Measurements from ENCODE around the gene SECISBP2L. TPM values are rescaled to one million over a fixed set of nuclear protein-coding genes. Genes with fewer than 3 reads are reported as not detected.
A peak's percentile ranks its signal among the peaks of the same experiment; 100 is the strongest.

Gene SECISBP2L
- total RNA-seq, 1 donor from 2014 or later: 39.3 TPM

DNA sequence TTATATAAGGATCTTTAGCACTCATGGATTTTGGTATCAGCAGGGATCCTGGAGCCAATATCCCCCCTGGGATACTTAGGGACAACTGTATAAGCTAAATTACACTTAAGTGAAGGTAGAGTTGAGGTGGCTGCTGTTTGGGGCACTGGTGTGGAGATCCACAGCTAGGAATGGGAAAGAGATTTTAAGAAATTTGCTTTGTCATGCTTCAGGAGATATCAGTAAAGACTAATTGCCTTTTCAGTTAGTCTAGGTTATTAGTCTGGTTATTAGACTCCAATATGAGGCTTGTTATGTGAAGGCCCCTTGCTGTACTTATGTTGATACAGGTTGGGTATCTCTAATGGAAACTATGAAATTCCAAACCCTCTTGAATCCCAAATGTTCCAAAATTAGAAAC is 1.2 kb upstream of the SECISBP2L start:
- peaks cover 42% of the 10 kb centered on the region for H3K4me1 ChIP-seq
- H3K9me3 ChIP-seq (replicated peaks): no peaks in the 10 kb centered on the region
- TF ChIP-seq, protein P1, sequence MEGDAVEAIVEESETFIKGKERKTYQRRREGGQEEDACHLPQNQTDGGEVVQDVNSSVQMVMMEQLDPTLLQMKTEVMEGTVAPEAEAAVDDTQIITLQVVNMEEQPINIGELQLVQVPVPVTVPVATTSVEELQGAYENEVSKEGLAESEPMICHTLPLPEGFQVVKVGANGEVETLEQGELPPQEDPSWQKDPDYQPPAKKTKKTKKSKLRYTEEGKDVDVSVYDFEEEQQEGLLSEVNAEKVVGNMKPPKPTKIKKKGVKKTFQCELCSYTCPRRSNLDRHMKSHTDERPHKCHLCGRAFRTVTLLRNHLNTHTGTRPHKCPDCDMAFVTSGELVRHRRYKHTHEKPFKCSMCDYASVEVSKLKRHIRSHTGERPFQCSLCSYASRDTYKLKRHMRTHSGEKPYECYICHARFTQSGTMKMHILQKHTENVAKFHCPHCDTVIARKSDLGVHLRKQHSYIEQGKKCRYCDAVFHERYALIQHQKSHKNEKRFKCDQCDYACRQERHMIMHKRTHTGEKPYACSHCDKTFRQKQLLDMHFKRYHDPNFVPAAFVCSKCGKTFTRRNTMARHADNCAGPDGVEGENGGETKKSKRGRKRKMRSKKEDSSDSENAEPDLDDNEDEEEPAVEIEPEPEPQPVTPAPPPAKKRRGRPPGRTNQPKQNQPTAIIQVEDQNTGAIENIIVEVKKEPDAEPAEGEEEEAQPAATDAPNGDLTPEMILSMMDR (IDR thresholded peaks at IDR 0.05; ENCODE audit: borderline replicate concordance): no peak
- no peak overlapping the region for H3K27ac ChIP-seq (replicated peaks)
- H3K27me3 ChIP-seq (ENCODE audit: low read depth): no peaks in the 10 kb centered on the region
- intact Hi-C loops (cut with micrococcal nuclease): loop anchor here (10.0 kb wide), 1 partner anchor 87 kb away; no protein-coding TSS in a partner anchor
- no peak overlapping the region for H3K4me3 ChIP-seq
- no peaks in the 10 kb centered on the region for H3K36me3 ChIP-seq
- DNase-seq: no peak

DNA sequence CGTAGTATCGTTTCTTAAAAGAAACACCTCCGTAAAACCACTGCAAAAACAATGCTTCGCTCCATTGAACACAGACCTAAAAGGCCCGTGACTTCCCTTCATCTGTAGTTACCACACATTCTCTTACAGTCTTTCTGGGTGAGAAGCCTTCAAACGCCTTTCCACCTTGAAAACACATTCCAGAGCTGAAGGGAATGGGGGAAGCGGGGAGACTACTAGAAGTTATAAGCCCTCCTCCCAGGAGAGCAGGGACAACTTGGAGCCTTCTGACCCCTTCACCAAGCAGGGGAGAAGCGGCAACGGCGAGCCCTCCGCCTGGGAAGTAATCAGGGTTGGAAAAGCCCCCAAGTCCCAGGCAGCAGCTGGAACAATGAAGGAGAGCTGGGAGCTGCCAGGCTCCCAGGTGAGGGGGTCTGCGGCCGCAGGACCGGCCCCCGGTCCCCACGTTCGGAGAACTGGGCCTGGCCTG is 461 bp downstream of the SECISBP2L start:
- H3K36me3 ChIP-seq: no peaks in the 10 kb centered on the region
- H3K27me3 ChIP-seq (ENCODE audit: low read depth): no peaks in the 10 kb centered on the region
- no peak for DNase-seq
- intact Hi-C loops (cut with micrococcal nuclease): loop anchor here (10.0 kb wide), 1 partner anchor 89 kb away; no protein-coding TSS in a partner anchor
- H3K4me1 ChIP-seq: peaks cover 56% of the 10 kb centered on the region
- H3K9me3 ChIP-seq (replicated peaks): no peaks in the 10 kb centered on the region
- peak overlapping the region; percentile 93 for H3K27ac ChIP-seq (replicated peaks)
- TF ChIP-seq, protein P1 (IDR thresholded peaks at IDR 0.05; ENCODE audit: borderline replicate concordance): no peak
- peak overlapping the region; percentile 92 for H3K4me3 ChIP-seq

DNA sequence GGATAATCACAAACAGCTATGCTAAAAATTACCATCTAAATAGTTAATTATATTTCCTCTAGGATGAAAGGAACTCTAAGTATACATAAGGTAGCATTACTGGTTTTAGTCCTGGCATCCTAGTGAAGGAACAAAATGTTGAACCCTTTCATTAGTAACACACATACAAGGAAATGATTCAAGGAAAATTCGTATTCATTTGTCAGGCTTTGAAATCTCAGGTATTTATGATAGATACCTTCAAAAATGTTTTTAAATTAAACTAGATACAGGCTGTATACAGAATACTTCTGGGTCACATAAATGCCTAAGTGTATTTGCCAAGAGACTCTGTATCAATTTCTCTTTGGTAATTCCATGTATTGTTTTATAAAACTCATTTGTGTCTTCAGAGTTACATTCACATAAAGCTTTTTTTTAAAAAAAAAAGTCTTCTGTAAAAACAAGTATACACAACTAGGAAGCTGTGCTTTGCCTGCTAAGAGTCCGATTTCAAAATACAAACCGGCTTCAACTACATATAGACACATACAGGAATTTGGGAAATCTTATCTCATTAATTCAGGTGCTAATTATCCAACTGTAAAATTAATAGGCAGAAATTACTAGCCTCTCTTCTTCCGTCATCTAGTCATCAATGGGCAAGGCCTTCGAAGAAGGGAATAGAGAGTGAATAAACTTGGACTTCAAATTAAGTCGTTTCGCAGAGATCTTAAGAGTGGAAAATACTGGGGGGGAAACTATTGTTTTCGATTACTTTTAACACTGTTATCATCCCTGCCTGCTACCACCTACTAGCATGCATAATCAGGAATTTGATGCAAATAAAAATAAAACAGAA is 1.3 kb downstream of the SECISBP2L start:
- TF ChIP-seq, protein P1 (IDR thresholded peaks at IDR 0.05; ENCODE audit: borderline replicate concordance): no peak
- intact Hi-C loops (cut with micrococcal nuclease): loop anchor here (10.0 kb wide), 1 partner anchor 90 kb away; no protein-coding TSS in a partner anchor
- Histone ChIP-seq H3K36me3 (no peaks in the 10 kb centered on the region), H3K4me3 (peak overlapping the region; percentile 92), H3K4me1 (peaks cover 59% of the 10 kb centered on the region), H3K9me3 (replicated peaks) (no peaks in the 10 kb centered on the region), H3K27me3 (ENCODE audit: low read depth) (no peaks in the 10 kb centered on the region), H3K27ac (replicated peaks) (peak overlapping the region; percentile 93)
- DNase-seq: no peak

DNA sequence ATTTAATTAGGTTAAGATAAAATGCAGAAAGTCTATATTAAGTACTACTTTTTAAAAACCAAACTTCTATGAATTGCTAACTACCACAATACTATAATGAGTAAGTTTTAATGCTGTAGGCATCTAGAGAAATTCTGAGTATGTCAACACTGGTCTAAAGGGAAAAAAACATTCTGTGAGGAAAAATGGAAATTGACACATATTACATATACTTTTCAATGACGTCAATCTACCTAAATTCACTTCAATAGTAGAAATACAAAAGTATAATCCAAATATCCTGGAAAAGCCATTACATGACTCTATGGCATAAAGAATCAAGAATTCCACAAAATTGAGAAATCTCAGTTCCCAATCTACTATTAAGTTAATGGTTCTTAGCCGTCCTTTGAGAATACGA is 2.2 kb downstream of the SECISBP2L start:
- Histone ChIP-seq H3K36me3 (no peaks in the 10 kb centered on the region), H3K27ac (replicated peaks) (no peak overlapping the region), H3K4me1 (peaks cover 65% of the 10 kb centered on the region), H3K27me3 (ENCODE audit: low read depth) (no peaks in the 10 kb centered on the region), H3K4me3 (peak overlapping the region; percentile 92), H3K9me3 (replicated peaks) (no peaks in the 10 kb centered on the region)
- TF ChIP-seq, protein P1 (IDR thresholded peaks at IDR 0.05; ENCODE audit: borderline replicate concordance): no peak
- intact Hi-C loops (cut with micrococcal nuclease): loop anchor here (10.0 kb wide), 1 partner anchor 91 kb away; no protein-coding TSS in a partner anchor
- DNase-seq: no peak

DNA sequence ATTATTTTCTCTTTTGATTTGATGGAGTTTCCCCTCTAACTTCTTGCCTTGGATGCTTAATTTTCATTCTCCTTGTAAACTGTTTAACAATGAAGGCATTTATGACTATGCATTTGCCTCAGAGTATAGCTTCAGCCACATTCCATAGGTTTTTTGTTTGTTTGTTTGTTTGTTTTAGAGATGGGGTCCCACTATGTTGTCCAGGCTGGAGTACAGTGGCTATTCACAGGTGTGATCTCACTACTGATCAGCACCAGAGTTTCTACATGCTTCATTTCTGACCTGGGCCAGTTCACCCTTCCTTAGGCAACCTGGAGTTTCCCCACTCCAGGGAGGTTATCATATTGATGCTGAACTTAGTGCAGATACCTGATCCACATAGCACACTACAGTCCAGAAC is 4.1 kb downstream of the SECISBP2L start:
- intact Hi-C loops (cut with micrococcal nuclease): loop anchor here (10.0 kb wide), 1 partner anchor 93 kb away; no protein-coding TSS in a partner anchor
- no peak overlapping the region for H3K27ac ChIP-seq (replicated peaks)
- H3K4me3 ChIP-seq: no peak overlapping the region
- peaks cover 84% of the 10 kb centered on the region for H3K4me1 ChIP-seq
- no peak for DNase-seq
- TF ChIP-seq, protein P1 (IDR thresholded peaks at IDR 0.05; ENCODE audit: borderline replicate concordance): no peak
- H3K9me3 ChIP-seq (replicated peaks): no peaks in the 10 kb centered on the region
- no peaks in the 10 kb centered on the region for H3K27me3 ChIP-seq (ENCODE audit: low read depth)
- H3K36me3 ChIP-seq: no peaks in the 10 kb centered on the region
